ENCODE data around the gene EXO1.

EXO1 gene

DNA sequence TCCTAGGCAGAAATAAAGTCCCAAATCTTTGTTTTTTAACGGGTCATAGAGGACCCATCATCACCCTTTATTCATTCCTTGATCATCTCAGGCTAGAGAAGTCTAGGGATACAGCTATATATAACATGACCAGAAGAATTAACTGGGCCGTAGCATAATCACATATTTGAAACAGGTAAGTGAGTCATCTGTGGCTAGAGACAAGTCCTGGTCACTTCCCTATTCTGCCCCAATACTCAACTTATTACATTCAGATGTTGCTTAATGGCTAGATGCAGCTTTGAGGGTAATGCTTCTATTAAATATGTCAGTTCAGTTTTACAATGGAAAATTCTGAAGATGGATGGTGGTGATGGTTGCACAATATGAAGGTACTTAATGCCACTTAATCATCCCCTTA lies 47.0 kb downstream of the EXO1 start:
- no peak for DNase-seq

DNA sequence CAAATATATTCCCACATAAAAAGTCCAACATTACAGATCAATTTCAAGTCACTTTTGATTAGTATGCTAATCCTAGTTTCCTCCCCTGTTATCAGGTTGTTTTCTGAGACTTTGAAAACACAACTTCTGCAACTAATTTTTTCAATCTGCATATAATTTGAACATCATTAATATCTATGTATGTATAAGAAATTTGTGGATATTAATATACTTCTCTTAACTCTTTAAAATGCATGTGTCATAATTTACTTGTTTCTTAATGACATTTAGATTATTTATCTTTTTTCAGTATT lies 48.6 kb downstream of the EXO1 start:
- DNase-seq, result no peak

DNA sequence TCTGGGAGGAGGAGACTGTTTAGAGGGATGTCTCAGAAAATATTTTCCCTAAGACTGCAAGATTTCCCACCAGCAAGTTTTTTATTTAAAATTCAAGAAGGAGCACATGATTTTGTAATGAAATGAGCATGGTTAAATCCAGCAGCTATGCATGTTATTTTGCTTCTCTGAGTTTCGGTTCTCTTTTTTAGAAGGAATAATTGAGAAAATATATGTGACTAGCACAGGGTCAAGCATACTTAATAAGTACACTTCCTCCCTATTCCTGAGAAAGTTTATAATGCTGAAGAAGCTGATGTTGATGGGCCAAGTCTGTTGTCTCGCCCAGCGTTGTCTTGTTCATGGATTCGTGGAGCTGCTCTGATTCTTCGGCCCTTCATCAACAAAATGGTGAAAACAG lies 51.2 kb downstream of the EXO1 start:
- no peak for DNase-seq

DNA sequence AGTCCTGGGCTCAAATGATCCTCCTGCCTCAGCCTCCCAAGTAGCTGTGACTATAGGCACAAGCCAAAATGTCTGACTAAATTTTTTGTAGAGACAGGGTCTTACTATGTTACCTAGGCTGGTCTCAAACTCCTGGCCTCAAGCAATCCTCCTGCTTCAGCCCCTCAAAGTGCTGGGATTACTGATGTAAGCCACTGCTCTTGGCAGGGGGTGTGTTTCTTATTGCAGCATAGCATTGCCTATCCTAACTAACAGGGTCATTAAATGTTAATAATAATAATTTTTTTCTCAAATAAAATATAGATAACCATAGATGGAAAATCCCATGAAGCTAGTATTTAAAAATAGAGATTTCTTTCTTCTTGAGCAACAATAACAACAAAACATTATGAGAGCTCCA lies 52.4 kb downstream of the EXO1 start:
- DNase-seq, result no peak

DNA sequence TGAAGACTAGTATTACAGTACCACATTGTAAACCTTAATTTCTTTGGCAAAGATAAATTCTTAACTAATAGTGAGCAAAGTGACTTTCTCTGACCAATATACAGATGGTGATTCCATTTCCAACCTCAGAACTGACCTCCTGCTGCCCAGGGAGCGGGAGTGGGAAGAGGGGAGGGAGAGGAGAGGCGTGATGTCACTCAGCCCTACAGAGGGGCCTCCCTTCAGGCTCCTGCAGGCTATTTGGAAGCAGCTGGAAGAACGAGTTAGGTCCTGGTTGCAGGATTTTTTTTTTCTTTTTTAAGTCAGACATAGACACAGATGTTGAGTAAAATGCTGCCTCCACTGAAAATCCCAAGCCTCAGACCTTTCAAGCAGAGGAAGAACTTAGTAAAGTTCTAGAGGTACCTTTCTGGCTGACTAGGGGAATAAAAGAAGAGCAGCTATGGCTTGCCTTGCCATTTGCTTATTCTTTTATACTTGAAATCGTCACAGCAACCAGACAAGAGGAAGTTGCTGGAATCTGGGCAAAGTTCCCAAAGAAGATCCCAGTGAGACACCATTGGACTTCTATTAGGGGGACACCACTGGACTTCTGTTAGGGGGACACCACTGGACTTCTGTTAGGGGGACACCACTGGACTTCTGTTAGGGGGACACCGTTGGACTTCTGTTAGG lies 54.5 kb downstream of the EXO1 start:
- DNase-seq, result no peak

DNA sequence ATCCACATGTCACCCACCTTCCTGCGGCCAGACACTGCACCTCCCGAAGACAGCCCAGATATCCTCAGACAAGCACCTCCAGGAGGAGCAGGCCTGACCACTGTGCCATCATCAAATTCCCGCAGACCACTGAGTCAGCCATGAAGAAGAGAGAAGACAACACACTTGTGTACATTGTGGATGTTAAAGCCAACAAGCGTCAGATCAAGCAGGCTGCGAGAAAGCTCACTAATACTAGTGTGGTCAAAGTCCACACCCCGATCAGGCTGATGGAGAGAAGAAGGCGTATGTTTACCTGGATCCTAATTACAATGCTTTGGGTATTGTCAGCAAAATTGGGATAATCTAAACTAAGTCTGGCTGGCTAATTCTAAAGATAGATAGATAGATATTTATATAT lies 68.2 kb downstream of the EXO1 start:
- DNase-seq, result no peak

DNA sequence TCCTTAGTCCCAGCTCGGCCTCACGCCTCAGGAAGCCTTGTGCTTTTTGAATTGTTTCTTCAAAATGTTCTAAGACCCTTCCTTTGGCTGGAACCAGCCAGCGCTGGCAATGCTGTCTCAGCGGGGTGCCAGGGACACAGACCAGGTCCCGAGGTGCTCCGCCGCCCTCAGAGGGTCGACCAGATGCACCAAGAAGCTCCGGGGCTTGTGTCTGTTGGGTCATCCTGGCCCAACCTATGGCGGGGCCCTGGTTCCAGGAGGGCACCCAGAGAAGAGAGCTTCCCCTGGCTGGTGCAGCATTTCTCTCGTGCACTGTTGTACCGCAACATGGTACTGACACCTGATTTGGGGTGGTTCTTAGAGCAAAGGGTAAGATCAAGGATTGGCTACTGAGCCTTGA lies 69.5 kb downstream of the EXO1 start:
- DNase-seq, result no peak

DNA sequence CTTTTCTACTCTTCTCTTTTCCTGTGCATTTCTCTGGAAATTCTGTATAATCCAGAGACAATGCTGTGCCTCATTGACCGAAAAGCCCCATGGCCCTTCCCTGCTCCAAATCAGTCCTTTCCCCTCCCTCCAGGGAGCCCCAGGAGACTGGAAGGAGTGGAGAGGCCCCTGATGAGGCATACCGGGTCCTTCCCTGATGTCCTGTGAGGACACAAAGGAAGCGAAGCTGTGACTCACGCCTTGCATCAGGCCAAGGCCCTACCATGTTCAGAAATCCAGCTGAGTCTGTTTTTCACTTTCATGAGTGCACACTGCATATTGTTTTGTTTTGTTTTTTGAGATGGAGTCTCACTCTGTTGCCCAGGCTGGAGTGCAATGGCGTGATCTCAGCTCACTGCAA lies 70.9 kb downstream of the EXO1 start:
- DNase-seq, result no peak

DNA sequence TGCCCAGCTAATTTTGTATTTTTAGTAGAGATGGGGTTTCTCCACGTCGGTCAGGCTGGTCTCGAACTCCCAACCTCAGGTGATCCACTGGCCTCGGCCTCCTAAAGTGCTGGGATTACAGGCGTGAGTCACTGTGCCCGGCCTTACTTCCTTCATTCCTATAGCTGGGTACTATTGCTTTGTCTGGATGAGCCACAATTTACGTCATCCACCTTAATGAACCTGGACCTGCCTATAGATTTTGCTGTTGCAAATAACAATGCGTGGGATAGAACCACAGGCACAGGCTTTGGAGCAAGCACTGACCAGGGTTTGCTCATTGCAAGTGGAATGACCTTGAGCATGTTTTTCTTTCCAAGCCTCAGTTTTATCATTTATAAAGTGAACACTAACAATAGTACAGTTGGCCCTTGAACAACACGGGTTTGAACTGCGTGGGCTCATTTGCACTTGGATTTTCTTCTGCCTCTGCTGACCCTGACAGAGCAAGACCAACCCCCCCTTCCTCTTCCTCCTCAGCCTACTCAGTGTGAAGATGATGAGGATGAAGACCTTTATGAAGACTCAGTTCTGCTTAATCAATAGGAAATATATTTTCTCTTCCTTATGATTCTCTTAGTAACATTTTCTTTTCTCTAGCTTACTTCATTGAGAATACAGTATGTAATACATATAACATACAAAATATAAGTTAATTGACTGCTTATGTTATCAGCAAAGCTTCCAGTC lies 76.2 kb downstream of the EXO1 start:
- no peak for DNase-seq

DNA sequence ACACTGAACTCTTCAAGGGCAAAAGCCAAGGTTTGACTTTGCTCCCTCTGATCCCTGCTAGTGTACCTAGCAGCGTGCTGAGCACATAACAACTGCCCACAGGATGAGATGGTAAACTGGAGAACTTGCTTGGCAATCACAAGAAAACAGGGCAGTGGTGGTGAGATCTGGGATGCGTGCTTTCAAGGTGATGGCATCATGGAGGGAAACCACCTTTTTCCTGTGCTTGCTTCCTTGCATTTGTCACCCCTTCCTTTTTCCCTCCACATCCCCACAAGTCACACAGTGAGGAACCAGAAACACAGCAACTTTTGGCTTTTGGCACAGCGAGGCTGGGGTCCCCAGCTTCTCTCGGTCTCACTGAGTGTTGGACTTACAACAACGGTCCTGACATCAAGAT lies 78.1 kb downstream of the EXO1 start:
- no peak for DNase-seq

DNA sequence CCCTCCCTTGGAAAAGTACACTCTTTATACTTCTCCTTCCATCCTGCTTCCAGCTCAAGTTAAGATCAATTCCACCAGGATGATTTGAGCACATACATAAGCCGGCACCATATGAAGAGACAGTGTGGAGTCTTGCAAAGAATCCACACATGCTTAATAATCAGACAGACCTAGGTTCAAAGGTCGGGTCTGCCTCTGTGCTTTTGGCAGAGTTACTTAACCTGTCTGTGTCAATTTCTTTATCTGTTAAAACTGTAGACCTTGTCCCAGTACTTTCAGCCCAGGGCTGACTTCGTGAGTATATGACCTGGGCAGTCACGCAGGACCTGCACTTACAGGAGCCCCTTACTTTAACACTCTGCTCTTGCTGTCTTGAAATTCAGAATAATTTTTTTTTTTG lies 79.3 kb downstream of the EXO1 start:
- no peak for DNase-seq

DNA sequence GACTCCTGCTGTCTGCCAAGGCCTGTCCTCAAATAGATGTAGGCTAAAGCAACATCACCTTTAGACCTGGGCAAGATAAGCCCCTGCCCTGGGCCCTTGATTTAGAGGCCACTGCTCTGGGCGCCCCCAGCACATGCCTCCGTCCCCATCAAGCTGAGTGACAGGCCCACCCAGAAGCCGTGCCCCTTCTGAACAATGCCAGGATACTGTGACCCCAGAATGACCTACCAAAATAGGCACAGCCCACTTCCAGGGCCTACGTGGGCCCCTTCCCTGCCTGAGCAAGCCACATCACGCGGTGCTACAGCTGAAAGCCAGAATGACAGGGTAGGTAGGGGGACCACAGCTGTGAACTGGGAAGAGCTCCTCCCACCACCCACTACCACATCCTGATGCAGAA lies 84.8 kb downstream of the EXO1 start:
- no peak for DNase-seq

DNA sequence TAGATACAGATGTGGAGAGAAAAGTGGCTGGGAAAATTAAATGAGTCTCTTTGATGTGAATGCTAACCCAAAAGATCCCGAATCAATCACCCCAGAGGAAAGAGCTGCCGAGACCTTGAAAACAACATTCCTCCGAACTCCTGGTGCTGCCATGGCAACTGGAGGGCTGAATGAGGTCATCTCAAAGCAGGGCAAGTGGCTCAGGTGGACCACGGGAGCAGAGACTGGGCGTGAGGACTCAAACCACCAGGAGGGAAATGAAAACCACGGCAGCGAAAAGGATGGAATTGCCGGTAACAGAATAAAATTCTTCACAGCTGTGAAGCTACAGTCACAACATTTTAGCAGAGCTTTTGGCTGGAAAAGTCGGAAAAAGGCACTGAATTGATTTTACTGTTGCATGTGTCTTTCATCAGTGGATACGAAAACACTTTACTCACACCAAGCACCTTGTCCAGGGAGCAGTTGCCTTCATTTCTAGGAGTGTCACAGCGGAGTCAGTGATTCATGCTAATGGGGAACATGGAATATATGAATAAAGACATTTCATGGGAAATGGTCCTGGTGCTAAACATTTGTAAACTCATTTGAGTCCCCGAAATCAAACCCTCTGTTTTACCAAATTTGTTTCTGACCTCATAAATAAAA lies 86.3 kb downstream of the EXO1 start:
- no peak for DNase-seq

DNA sequence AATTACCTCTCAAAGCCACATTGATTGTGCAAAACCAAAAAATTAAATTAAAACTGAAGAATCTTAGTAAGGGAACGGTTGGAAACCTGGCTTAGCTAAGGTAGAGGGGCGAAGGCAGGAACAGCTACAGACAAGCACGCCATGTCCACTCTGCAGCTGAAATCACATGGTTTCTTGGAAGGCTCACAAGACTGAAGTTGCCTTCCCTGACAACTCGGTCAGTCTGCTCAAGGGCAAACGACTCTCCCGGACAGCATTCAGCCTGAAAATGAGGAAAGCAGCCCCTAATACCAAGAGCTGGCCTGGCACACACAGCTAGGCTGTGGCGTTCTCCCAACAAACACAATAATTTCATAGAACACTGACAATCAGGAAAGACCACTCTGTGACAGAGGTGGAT lies 86.9 kb downstream of the EXO1 start:
- no peak for DNase-seq
